Activated T-helper 1 cell treated with anti-CD3 and anti-CD28 coated beads, Interleukin-2, amount 50 U/mL, for 16 hours (primary cell): Measurements from ENCODE around the gene RAMP1.
"Not testable (repeated sequence)": the region's sequence is repeated elsewhere in the genome, so short reads cannot be mapped to it uniquely, and the experiment has no call there.

ENCODE experiments used
- DNase-seq, 2 donors: peaks; one replicate each; pipeline ENCODE4 v3.0.0-alpha.2; 2020; ENCODE audit warnings: low read depth in 1 of 2, low spot score in 1 of 2

Gene RAMP1

GRCh38 chr2:237943395-237944094 is 84.1 kb downstream of the RAMP1 start:
- no peak for DNase-seq

GRCh38 chr2:237944302-237944701 is 84.9 kb downstream of the RAMP1 start:
- no peak for DNase-seq

GRCh38 chr2:237946423-237946822 is 87.0 kb downstream of the RAMP1 start:
- DNase-seq, result no peak

- DNase-seq, result not testable (repeated sequence)
Observed at GRCh38 chr2:237951354-237951753, 91.9 kb downstream of the RAMP1 start.

DNA sequence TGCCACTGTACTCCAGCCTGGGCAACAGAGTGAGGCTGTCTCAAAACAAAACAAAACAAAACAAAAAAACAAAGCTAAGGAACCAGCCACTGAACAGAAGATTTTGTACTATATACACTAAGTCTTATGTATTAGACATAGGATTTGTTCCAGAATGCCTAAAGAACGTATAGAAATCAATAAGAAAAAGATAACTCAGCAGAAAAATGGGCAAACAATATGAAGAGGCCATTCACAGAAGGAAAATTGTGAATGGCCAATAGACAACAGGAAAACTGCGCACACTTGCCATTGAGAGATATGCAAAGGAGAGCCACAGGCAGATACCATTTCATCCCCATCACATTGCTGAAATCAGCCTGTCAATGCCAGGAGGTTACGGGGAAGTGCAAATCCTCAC is 92.5 kb downstream of the RAMP1 start:
- DNase-seq, result no peak

DNA sequence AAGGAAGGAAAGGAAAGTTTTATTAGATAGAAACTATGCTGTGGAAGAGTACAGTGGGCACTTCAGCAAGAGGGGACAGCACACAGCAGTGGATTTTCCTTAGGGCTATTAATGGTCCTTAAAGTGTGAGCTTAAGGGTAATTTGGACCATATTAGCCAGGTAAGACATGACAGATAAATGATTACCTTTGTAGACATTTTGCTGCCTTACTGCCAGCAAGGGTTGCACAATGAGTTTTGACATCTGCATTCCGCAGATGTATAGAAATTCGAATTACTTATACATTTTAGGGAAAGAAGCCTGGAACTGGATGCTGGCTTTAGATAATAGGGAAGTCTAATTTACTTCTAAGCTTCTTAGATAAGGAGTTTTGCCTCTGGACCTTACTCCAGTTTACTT is 93.4 kb downstream of the RAMP1 start:
- DNase-seq, result no peak

DNA sequence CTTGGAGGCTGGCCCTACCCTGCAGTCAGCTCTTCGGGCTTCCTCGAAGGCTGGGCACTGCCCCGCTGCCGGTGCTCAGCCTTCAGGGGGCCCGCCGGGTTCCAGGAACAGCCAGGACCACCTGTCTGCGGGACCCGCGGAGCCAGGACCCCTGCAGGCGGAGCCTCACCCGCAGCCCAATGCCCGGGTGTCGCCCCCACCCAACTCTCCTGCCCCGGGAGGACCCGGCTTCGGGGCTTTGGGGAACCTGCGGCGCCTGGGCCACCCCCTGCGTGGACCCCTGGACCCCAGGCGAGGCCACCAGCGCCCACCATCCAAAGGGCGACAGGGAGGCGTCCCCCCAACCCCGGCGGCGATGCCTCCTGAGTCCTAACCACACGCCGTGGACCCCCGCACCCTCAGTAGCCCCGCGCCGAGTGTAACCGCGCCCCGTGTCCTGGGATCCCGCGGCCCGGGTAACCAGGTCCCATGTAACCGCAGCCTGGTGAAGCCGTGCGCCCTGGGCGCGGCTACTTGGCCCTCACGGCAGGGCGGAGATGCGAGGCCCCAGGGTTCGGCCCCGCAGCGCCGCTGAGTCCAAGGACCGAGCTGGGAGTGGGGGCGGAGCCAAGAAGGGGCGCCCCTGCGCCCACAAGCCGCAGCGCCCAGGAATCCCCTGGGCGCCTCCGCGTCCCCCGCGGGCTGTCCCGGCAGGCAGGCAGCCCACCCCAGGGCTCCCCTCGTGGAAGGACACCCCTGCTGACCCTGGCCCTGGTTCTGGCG is 96.4 kb downstream of the RAMP1 start:
- no peak for DNase-seq

DNA sequence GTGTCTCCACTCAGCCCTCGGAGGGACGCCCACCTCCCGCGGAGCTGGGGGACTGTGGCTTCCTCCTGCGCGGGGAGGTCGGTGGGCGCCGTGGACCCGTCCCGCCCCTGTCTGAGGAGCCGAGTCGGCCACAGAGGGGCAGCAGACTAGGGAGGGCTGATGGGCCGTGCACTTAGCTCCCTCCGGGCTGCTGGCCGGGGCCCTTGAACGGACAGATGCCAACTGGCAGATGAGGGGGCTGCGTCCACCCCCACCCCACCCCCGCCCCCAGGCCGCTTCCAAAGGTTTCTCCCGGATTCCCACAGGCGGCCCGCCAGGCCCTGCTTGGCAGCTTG is 96.9 kb downstream of the RAMP1 start:
- no peak for DNase-seq

GRCh38 chr2:237961637-237962036 is 102.2 kb downstream of the RAMP1 start:
- no peak for DNase-seq
